ENCODE results near the gene TPSD1.
"Not testable (repeated sequence)": the region's sequence is repeated elsewhere in the genome, so short reads cannot be mapped to it uniquely, and the experiment has no call there.

The TPSD1 gene

GRCh38 chr16:1241081-1241480, 14.8 kb upstream of the TPSD1 start:
- DNase-seq (ENCODE audit: low spot score) = not testable (repeated sequence)

GRCh38 chr16:1243363-1243762, 12.5 kb upstream of the TPSD1 start:
- DNase-seq (ENCODE audit: low spot score) = not testable (repeated sequence)

DNA sequence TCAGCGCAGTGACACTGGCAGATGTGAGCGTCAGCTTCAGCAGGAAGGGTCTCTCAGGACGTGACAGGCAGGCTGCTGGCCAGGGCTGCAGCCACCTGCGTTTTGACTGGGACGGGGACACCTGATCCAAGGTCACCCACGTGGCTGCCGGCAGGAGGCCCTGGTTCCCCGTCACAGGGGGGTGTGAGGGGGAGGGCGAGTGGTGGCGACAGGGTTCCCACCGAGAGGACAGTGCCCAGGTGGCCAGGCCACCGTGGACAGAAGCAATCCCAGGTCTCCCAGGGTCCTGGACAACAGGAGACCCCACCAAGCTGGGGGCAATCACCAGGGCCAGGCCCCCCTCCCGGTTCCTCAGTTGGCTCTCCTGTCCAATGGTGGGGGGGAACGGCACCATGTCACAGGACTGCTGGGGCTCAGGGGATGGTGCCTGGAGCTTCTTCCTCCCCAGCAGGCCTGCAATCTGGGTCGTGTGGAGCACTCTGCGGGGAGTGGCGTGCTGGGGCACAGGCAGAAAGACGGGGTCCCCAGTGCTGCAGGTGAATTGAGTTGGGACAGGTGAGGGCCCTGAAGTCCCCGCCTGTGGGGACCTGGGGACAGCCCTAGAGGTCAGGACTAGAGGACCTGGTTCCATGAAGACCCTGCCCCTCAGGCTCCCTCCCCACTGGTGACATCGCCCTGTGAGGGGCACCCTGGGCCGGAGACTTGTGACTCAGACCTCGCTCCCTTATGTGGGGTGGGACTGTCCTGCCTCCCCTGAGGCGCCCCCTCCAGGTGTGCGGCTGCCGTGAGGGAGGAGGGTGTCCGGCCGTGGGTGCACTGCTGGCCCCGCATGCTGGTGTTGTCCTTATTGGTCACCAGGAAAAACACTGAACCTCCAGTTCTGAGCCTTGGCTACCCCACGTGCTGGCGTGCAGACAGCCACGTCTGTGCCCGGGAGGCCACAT, 11.7 kb upstream of the TPSD1 start:
- not testable (repeated sequence) for DNase-seq (ENCODE audit: low spot score)

- no peak for DNase-seq (ENCODE audit: low spot score)
Measured at GRCh38 chr16:1244881-1245280, 11.0 kb upstream of the TPSD1 start.

DNA sequence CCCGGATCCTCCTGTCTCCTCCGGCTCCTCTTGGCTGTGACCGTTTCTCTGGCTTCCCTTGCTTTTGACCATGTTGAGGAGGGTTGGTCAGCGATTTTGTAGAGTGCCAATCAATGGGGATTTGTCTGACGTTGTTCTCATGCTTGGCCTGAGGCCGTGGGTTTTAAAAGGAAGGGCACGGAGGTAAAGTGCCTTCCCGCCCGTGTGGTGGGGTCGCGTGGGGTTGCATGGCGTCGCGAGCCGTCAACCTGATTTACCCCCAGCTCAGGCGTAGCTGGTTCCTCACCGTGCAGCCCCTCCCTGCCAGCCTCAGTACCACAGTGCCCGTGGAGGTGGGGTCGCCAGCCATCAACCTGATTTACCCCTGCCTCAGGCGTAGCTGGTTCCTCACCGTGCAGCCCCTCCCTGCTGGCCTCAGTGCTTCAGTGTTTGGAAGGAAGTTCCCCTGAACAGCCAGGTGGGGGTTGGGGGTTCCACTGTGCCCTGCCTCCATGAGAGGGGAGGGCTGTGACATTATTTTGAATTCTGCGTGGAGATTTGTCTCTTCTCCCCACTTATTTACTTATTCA, 10.3 kb upstream of the TPSD1 start:
- DNase-seq (ENCODE audit: low spot score) = no peak

GRCh38 chr16:1247903-1248537, 7.8 kb upstream of the TPSD1 start:
- DNase-seq (ENCODE audit: low spot score) = not testable (repeated sequence)

GRCh38 chr16:1249031-1249755, 6.7 kb upstream of the TPSD1 start:
- DNase-seq (ENCODE audit: low spot score) = not testable (repeated sequence)

GRCh38 chr16:1253701-1254364, 2.0 kb upstream of the TPSD1 start:
- DNase-seq (ENCODE audit: low spot score) = not testable (repeated sequence)

GRCh38 chr16:1254821-1255220, 1.0 kb upstream of the TPSD1 start:
- DNase-seq (ENCODE audit: low spot score) = not testable (repeated sequence)

DNA sequence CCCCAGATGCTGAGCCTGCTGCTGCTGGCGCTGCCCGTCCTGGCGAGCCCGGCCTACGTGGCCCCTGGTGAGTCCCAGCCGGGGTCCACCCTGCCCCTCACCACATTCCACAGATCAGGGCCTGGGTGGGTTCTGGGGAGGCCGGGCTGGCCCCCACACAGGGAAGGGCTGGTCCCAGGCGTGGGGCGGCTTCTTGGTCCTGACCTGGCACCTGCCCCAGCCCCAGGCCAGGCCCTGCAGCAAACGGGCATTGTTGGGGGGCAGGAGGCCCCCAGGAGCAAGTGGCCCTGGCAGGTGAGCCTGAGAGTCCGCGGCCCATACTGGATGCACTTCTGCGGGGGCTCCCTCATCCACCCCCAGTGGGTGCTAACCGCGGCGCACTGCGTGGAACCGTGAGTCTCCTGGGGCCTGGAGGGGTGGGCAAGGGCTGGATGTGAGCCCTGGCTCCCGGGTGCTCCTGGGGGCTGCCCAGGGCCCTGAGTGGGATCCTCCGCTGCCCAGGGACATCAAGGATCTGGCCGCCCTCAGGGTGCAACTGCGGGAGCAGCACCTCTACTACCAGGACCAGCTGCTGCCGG, 516 bp downstream of the TPSD1 start:
- DNase-seq (ENCODE audit: low spot score) = not testable (repeated sequence)

- no peak for DNase-seq (ENCODE audit: low spot score)
Measured at GRCh38 chr16:1256874-1257322, 1.0 kb downstream of the TPSD1 start.

DNA sequence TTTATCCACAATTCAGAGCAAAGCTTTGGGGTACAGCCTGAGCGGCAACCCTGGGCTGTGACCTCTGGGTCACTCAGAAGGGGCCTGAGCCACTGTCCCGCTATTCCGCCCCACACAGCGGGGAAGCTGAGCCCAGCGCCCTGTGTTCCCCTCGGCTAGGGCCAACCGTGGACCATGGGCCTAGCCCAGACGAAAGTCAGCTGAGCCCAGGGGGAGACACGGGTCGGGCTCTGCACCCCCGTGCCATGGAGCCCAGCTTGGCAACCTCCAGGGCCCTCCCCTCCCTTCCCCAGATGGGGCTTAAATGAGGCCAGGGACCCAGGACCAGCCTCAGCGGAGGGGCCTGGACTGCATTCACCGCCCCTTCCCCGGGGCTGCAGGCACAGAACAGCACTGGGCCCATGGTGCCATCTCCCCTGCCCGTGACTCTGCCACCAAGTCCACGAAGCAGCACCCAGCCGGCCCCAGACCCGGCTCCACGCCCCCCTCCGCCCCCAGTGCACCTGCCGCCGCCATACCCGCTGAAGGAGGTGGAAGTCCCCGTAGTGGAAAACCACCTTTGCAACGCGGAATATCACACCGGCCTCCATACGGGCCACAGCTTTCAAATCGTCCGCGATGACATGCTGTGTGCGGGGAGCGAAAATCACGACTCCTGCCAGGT, 1.8 kb downstream of the TPSD1 start:
- no peak for DNase-seq (ENCODE audit: low spot score)

GRCh38 chr16:1258225-1258600, 2.3 kb downstream of the TPSD1 start:
- peak; percentile 11 for DNase-seq (ENCODE audit: low spot score)

GRCh38 chr16:1258906-1259759, 3.3 kb downstream of the TPSD1 start:
- no peak for DNase-seq (ENCODE audit: low spot score)

GRCh38 chr16:1259760-1260068, 3.8 kb downstream of the TPSD1 start:
- no peak for DNase-seq (ENCODE audit: low spot score)

DNA sequence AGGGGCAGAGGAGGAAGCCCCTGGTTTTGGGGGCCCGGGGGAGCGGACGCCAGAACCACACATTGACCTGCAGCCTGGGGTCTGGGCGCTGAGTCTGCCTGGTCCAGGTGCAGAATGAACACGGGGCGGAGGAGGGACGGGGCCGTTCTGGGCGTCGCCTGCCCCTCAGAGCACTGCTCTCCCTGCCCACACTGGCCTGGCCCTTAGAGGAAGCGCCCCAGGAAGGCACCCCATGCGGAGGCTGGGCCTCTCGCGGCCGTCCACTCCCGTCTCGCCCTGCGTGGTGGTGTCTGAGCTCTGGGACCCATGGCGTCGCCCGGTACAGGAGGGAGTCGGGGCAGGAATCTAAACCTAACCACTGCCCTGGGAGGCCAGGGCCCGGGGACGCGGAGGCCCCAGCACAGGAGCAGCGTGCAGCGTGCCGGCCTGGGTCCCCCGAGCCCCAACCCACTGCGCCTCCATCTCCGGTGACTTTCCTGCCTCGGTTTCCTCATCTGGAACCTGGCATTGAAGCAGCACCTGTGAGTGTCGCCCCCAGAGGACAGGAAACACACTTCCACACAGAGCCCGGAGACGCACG, 4.3 kb downstream of the TPSD1 start:
- DNase-seq (ENCODE audit: low spot score) = no peak

DNA sequence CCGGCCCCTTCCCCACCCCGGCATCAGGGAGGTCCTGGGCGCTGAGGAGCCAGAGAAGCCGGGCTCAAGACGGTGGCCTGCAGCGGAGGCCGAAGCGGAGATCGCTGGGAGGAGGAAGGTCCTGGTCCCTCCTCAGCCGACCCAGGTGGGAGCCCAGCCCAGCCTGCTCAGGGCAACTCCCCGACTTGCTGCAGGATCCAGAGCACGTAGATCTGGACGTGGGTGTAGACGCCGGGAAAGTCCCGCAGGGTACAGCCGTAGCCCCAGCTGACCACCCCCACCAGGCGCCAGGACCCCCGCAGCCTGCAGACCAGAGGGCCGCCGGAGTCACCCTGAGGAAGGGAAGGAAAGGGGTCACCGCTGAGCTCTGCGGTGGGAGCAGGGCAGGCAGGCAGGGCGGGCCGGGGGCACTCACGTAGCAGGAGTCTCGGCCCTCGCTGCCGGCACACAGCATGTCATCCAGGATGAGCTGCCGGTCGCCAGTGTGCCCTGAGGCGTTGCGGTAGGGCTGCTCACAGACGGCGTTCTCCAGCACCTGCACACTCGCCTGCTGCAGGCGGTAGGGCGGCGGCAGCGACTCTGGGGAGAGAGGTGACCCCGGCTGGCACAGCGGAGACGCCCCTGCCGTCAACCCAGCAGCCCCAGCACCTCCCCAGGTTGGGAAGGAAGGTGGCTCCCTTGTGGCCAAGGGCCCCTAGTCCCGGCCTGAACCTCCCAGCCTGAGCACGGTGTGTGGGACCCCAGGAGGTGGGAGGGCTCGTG, 5.4 kb downstream of the TPSD1 start:
- no peak for DNase-seq (ENCODE audit: low spot score)

- DNase-seq (ENCODE audit: low spot score) = no peak
Measured at GRCh38 chr16:1262210-1262845, 6.5 kb downstream of the TPSD1 start.

Data from LoVo (cell line).